Measurements from ENCODE around the gene HCN4. TPM values are rescaled to one million over a fixed set of nuclear protein-coding genes. Genes with fewer than 3 reads are reported as not detected.

Gene HCN4
- total RNA-seq, 4 donors from 2014 or later: 0.17 TPM; not detected in 3

DNA sequence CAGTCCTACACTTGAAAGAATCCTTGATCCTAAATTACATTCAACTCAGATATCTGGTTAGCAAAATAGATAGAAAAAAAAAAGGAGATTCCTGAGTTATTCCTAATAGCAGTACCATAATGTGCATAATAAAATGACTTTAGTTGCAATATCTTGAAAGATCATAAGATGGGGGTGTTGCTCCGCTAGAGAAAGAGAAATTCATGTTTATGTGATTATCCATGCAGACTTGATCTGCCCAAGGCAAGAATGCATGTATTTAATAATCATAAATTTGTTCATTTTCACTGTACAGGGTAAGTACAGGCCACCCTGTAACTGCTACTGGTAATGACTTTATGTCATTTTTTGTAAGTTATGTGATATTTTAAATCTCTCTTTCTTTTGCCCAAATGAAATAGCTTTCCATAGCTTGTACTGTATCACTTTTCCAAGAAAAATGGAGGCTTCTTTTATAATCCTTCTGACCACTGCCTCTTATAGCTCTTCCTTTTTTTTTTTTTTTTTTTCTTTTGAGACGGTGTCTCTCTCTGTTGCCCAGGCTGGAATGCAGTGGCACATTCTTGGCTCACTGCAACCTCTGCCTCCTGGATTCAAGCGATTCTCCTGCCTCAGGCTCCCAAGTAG is 84.6 kb downstream of the HCN4 start:
- peaks cover 0 to 48% (median 34%) of the 10 kb centered on the region in 4 donors for H3K4me1 ChIP-seq
- no peak for TF ChIP-seq POLR2A (IDR thresholded peaks at IDR 0.05; ENCODE audit: low read depth)
- TF ChIP-seq EP300 (IDR thresholded peaks at IDR 0.05): no peak
- peak; percentile 23 to 43 (median 26) for TF ChIP-seq CTCF (IDR thresholded peaks at IDR 0.05)
- no peak overlapping the region for H3K4me3 ChIP-seq
- H3K9me3 ChIP-seq: no peaks in the 10 kb centered on the region
- 59% methylated on average over 3 of the region's 3 CpGs for WGBS
- no peak for DNase-seq (ENCODE audit: extremely low spot score)
- peaks cover 9 to 73% (median 43%) of the 10 kb centered on the region in 4 donors for H3K36me3 ChIP-seq
- H3K27me3 ChIP-seq: no peaks in the 10 kb centered on the region
- intact Hi-C loops (cut with DNase I): loop anchor here (2.0 to 10.0 kb wide), 2 partner anchors 353 to 421 kb away; no protein-coding TSS in a partner anchor
- peak overlapping the region in 1 of 4 donors; percentile 58 for H3K27ac ChIP-seq (replicated peaks in 1 of 4)

GRCh38 chr15:73283366-73283962 is 85.3 kb downstream of the HCN4 start:
- peaks cover 0 to 48% (median 34%) of the 10 kb centered on the region in 4 donors for H3K4me1 ChIP-seq
- no peak overlapping the region for H3K4me3 ChIP-seq
- H3K27ac ChIP-seq (replicated peaks in 1 of 4): peak overlapping the region in 3 of 4 donors; percentile 34 to 58 (median 44)
- peak; percentile 50 for DNase-seq (ENCODE audit: extremely low spot score)
- H3K27me3 ChIP-seq: no peaks in the 10 kb centered on the region
- H3K36me3 ChIP-seq: peaks cover 4 to 72% (median 35%) of the 10 kb centered on the region in 4 donors
- H3K9me3 ChIP-seq: no peaks in the 10 kb centered on the region
- intact Hi-C loops (cut with DNase I): loop anchor here (10.0 kb wide), 1 partner anchor 421 kb away; no protein-coding TSS in a partner anchor
- TF ChIP-seq POLR2AphosphoS5 (IDR thresholded peaks at IDR 0.05): no peak
- TF ChIP-seq POLR2A (IDR thresholded peaks at IDR 0.05; ENCODE audit: low read depth): no peak
- TF ChIP-seq EP300 (IDR thresholded peaks at IDR 0.05): no peak
- TF ChIP-seq CTCF (IDR thresholded peaks at IDR 0.05): no peak
- WGBS: 62% methylated on average over 2 of the region's 2 CpGs

- WGBS: 89% methylated on average over 8 of the region's 8 CpGs
- TF ChIP-seq POLR2AphosphoS5 (IDR thresholded peaks at IDR 0.05): no peak
- no peak for TF ChIP-seq EP300 (IDR thresholded peaks at IDR 0.05)
- no peak for TF ChIP-seq POLR2A (IDR thresholded peaks at IDR 0.05; ENCODE audit: low read depth)
- no peak for TF ChIP-seq CTCF (IDR thresholded peaks at IDR 0.05)
- peaks cover 0 to 48% (median 34%) of the 10 kb centered on the region in 4 donors for H3K4me1 ChIP-seq
- no peaks in the 10 kb centered on the region for H3K9me3 ChIP-seq
- H3K27me3 ChIP-seq: no peaks in the 10 kb centered on the region
- peaks cover 0 to 70% (median 31%) of the 10 kb centered on the region in 4 donors for H3K36me3 ChIP-seq
- H3K4me3 ChIP-seq: no peak overlapping the region
- intact Hi-C loops (cut with DNase I): loop anchor here (10.0 kb wide), 1 partner anchor 422 kb away; no protein-coding TSS in a partner anchor
- peak; percentile 57 for DNase-seq (ENCODE audit: extremely low spot score)
- peak overlapping the region in 2 of 4 donors; percentile 44 to 58 for H3K27ac ChIP-seq (replicated peaks in 1 of 4)
Observed at GRCh38 chr15:73282567-73283365, 86.0 kb downstream of the HCN4 start.

DNA sequence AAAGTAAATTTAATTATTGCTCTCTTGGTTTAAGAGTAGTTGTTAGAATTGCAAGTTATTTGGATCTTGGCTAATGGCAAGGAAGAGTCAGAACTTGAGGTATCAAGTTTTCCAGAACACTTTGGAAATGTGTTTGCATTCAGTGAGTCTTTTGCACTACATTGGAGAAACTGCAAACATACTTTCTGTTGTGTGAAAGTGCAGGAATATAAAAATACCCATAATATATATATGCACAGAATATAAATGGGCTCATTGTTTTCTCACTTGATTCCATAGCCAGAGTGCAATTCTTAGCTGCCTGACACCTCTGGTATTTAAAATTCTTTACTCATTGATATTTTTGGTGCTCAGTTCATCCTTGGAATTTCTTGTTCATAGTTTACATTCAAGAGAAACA is 92.9 kb downstream of the HCN4 start:
- intact Hi-C loops (cut with DNase I): no loop called here
- TF ChIP-seq EP300 (IDR thresholded peaks at IDR 0.05): no peak
- TF ChIP-seq POLR2A (IDR thresholded peaks at IDR 0.05; ENCODE audit: low read depth): no peak
- TF ChIP-seq POLR2AphosphoS5 (IDR thresholded peaks at IDR 0.05): no peak
- TF ChIP-seq CTCF (IDR thresholded peaks at IDR 0.05): no peak
- H3K36me3 ChIP-seq: peaks cover 0 to 45% (median 3%) of the 10 kb centered on the region in 4 donors
- H3K27ac ChIP-seq (replicated peaks in 1 of 4): no peak overlapping the region
- H3K9me3 ChIP-seq: no peaks in the 10 kb centered on the region
- no peak overlapping the region for H3K4me3 ChIP-seq
- peaks cover 0 to 12% (median 5%) of the 10 kb centered on the region in 4 donors for H3K4me1 ChIP-seq
- DNase-seq (ENCODE audit: extremely low spot score): no peak
- H3K27me3 ChIP-seq: no peaks in the 10 kb centered on the region

Measured in esophagus muscularis mucosa (tissue), 4 donors.